BLaER1 treated with 17β-estradiol and CSF1 and Interleukin-3, amounts not matched to agents 10 nM and 100 nM (cell line): Measurements from ENCODE around the gene RAB8A.

Source experiments
- H3K27ac ChIP-seq, 11 experiments: shearing (Covaris generic); formaldehyde crosslinking; 2 replicates each; pipeline ENCODE4 v1.8.1; 2022
- H3K27me3 ChIP-seq, 11 experiments: shearing (Covaris generic); formaldehyde crosslinking; 2 replicates each; pipeline ENCODE4 v1.8.1; 2022
- H3K36me3 ChIP-seq, 11 experiments: shearing (Covaris generic); formaldehyde crosslinking; 2 replicates each; pipeline ENCODE4 v1.8.1; 2022
- H3K4me1 ChIP-seq, 10 experiments: shearing (Covaris generic); formaldehyde crosslinking; 2 replicates each; pipeline ENCODE4 v1.8.1; 2022
- H3K4me2 ChIP-seq, 11 experiments: shearing (Covaris generic); formaldehyde crosslinking; 2 replicates each; pipeline ENCODE4 v1.8.1; 2022
- H3K4me3 ChIP-seq, 10 experiments: shearing (Covaris generic); formaldehyde crosslinking; 2 replicates each; pipeline ENCODE4 v1.8.1; 2022
- H3K9ac ChIP-seq, 11 experiments: shearing (Covaris generic); formaldehyde crosslinking; 2 replicates each; pipeline ENCODE4 v1.8.1; 2022
- H3K9me3 ChIP-seq, 11 experiments: shearing (Covaris generic); formaldehyde crosslinking; replicated peaks in 1 of 11; 2 replicates each; pipeline ENCODE4 v1.8.1; 2022
- H4K20me1 ChIP-seq, 11 experiments: shearing (Covaris generic); formaldehyde crosslinking; 2 replicates each; pipeline ENCODE4 v1.8.1; 2022
- Cebpa-rat ChIP-seq, 11 experiments: shearing (Covaris generic); IDR thresholded peaks; 2 replicates each; pipeline ENCODE4 v1.8.1; 2022

Gene RAB8A

GRCh38 chr19:16159655-16160054 is 48.0 kb downstream of the RAB8A start:
- H3K9me3 ChIP-seq, result peaks cover 0 to 3% (median 0%) of the 10 kb centered on the region in 11 experiments; a peak in 1 of 22 replicates
- peaks cover 28 to 93% (median 74%) of the 10 kb centered on the region in 10 experiments for H3K4me1 ChIP-seq
- no peaks in the 10 kb centered on the region for H3K27me3 ChIP-seq
- H3K9ac ChIP-seq, result peak overlapping the region in 1 of 11 experiments; percentile 7; a peak in 1 of 22 replicates
- no peak for TF ChIP-seq Cebpa-rat (IDR thresholded peaks at IDR 0.05)
- H3K4me3 ChIP-seq, result no peak overlapping the region
- peaks cover 0 to 41% (median 27%) of the 10 kb centered on the region in 11 experiments; a peak in 18 of 22 replicates for H3K36me3 ChIP-seq
- peak overlapping the region in 7 of 11 experiments; percentile 19 to 61 (median 45); a peak in 10 of 22 replicates for H3K27ac ChIP-seq
- peak overlapping the region in 7 of 11 experiments; percentile 21 to 74 (median 57); a peak in 11 of 22 replicates for H3K4me2 ChIP-seq
- H4K20me1 ChIP-seq, result no peaks in the 10 kb centered on the region

GRCh38 chr19:16160445-16160942 is 48.8 kb downstream of the RAB8A start:
- Histone ChIP-seq H3K27ac (peak overlapping the region in 5 of 11 experiments; percentile 48 to 60 (median 50); a peak in 5 of 22 replicates), H3K4me3 (no peak overlapping the region), H3K4me1 (peaks cover 26 to 88% (median 66%) of the 10 kb centered on the region in 10 experiments), H3K9ac (0 out of 22 replicates have a peak overlapping the region, but pooled peaks of 1 of the 11 experiments have one; percentile 23), H4K20me1 (no peaks in the 10 kb centered on the region), H3K36me3 (peaks cover 0 to 32% (median 18%) of the 10 kb centered on the region in 11 experiments; a peak in 15 of 22 replicates), H3K27me3 (no peaks in the 10 kb centered on the region), H3K4me2 (peak overlapping the region in 8 of 11 experiments; percentile 7 to 74 (median 52); a peak in 14 of 22 replicates), H3K9me3 (peaks cover 0 to 3% (median 0%) of the 10 kb centered on the region in 11 experiments; a peak in 1 of 22 replicates)
- TF ChIP-seq Cebpa-rat (IDR thresholded peaks at IDR 0.05), result no peak

GRCh38 chr19:16160943-16161560 is 49.4 kb downstream of the RAB8A start:
- peak overlapping the region in 8 of 11 experiments; percentile 7 to 74 (median 52); a peak in 14 of 22 replicates for H3K4me2 ChIP-seq
- TF ChIP-seq Cebpa-rat (IDR thresholded peaks at IDR 0.05), result no peak
- H3K36me3 ChIP-seq, result peaks cover 0 to 27% (median 14%) of the 10 kb centered on the region in 11 experiments; a peak in 13 of 22 replicates
- peak overlapping the region in 7 of 11 experiments; percentile 7 to 60 (median 48); a peak in 10 of 22 replicates for H3K27ac ChIP-seq
- H3K4me1 ChIP-seq, result peaks cover 20 to 83% (median 61%) of the 10 kb centered on the region in 10 experiments
- H3K27me3 ChIP-seq, result no peaks in the 10 kb centered on the region
- H3K9me3 ChIP-seq, result peaks cover 0 to 3% (median 0%) of the 10 kb centered on the region in 11 experiments; a peak in 1 of 22 replicates
- peak overlapping the region in 4 of 11 experiments; percentile 23 to 45 (median 32); a peak in 5 of 22 replicates for H3K9ac ChIP-seq
- no peaks in the 10 kb centered on the region for H4K20me1 ChIP-seq
- H3K4me3 ChIP-seq, result no peak overlapping the region

GRCh38 chr19:16161840-16162239 is 50.2 kb downstream of the RAB8A start:
- H3K9me3 ChIP-seq, result peaks cover 0 to 3% (median 0%) of the 10 kb centered on the region in 11 experiments; a peak in 1 of 22 replicates
- no peaks in the 10 kb centered on the region for H4K20me1 ChIP-seq
- 0 out of 22 replicates have a peak overlapping the region, but pooled peaks of 1 of the 11 experiments have one; percentile 58 for H3K27ac ChIP-seq
- peaks cover 12 to 75% (median 53%) of the 10 kb centered on the region in 10 experiments for H3K4me1 ChIP-seq
- peaks cover 0 to 19% (median 9%) of the 10 kb centered on the region in 11 experiments; a peak in 13 of 22 replicates for H3K36me3 ChIP-seq
- H3K4me3 ChIP-seq, result no peak overlapping the region
- TF ChIP-seq Cebpa-rat (IDR thresholded peaks at IDR 0.05), result no peak
- no peak overlapping the region for H3K9ac ChIP-seq
- H3K27me3 ChIP-seq, result no peaks in the 10 kb centered on the region
- peak overlapping the region in 7 of 11 experiments; percentile 26 to 74 (median 57); a peak in 10 of 22 replicates for H3K4me2 ChIP-seq

- TF ChIP-seq Cebpa-rat (IDR thresholded peaks at IDR 0.05), result no peak
- H3K36me3 ChIP-seq, result no peaks in the 10 kb centered on the region
- no peak overlapping the region for H3K4me3 ChIP-seq
- H3K4me2 ChIP-seq, result no peak overlapping the region; a peak in 1 of 22 replicates
- 0 out of 22 replicates have a peak overlapping the region, but pooled peaks of 1 of the 11 experiments have one; percentile 1 for H3K27ac ChIP-seq
- H3K9ac ChIP-seq, result no peak overlapping the region
- no peaks in the 10 kb centered on the region for H3K27me3 ChIP-seq
- no peaks in the 10 kb centered on the region for H4K20me1 ChIP-seq
- H3K9me3 ChIP-seq, result peaks cover 0 to 10% (median 5%) of the 10 kb centered on the region in 11 experiments; a peak in 14 of 22 replicates
- peaks cover 13 to 72% (median 43%) of the 10 kb centered on the region in 10 experiments for H3K4me1 ChIP-seq
Observed at GRCh38 chr19:16164222-16164890, 52.7 kb downstream of the RAB8A start.

- no peak overlapping the region for H3K4me2 ChIP-seq
- no peak overlapping the region for H3K9ac ChIP-seq
- peaks cover 0 to 10% (median 5%) of the 10 kb centered on the region in 11 experiments; a peak in 14 of 22 replicates for H3K9me3 ChIP-seq
- no peak overlapping the region for H3K4me3 ChIP-seq
- peaks cover 20 to 66% (median 32%) of the 10 kb centered on the region in 10 experiments for H3K4me1 ChIP-seq
- no peaks in the 10 kb centered on the region for H4K20me1 ChIP-seq
- H3K36me3 ChIP-seq, result no peaks in the 10 kb centered on the region
- TF ChIP-seq Cebpa-rat (IDR thresholded peaks at IDR 0.05), result no peak
- H3K27ac ChIP-seq, result no peak overlapping the region
- no peaks in the 10 kb centered on the region for H3K27me3 ChIP-seq
Observed at GRCh38 chr19:16166417-16166816, 54.7 kb downstream of the RAB8A start.

GRCh38 chr19:16167055-16167454 is 55.4 kb downstream of the RAB8A start:
- Histone ChIP-seq H4K20me1 (no peaks in the 10 kb centered on the region), H3K4me2 (peak overlapping the region in 1 of 11 experiments; percentile 88; a peak in 1 of 22 replicates), H3K27ac (peak overlapping the region in 5 of 11 experiments; percentile 12 to 84 (median 73); a peak in 6 of 22 replicates), H3K9ac (no peak overlapping the region), H3K4me1 (peaks cover 18 to 66% (median 32%) of the 10 kb centered on the region in 10 experiments), H3K4me3 (no peak overlapping the region), H3K9me3 (peaks cover 0 to 10% (median 5%) of the 10 kb centered on the region in 11 experiments; a peak in 14 of 22 replicates), H3K36me3 (no peaks in the 10 kb centered on the region), H3K27me3 (no peaks in the 10 kb centered on the region)
- no peak for TF ChIP-seq Cebpa-rat (IDR thresholded peaks at IDR 0.05)

GRCh38 chr19:16168465-16169081 is 56.9 kb downstream of the RAB8A start:
- H3K4me3 ChIP-seq, result peak overlapping the region in 1 of 10 experiments; percentile 39; a peak in 1 of 20 replicates
- no peaks in the 10 kb centered on the region for H4K20me1 ChIP-seq
- H3K27me3 ChIP-seq, result no peaks in the 10 kb centered on the region
- peak overlapping the region in 10 of 11 experiments; percentile 63 to 84 (median 74); a peak in 21 of 22 replicates for H3K27ac ChIP-seq
- H3K9me3 ChIP-seq, result peaks cover 0 to 10% (median 5%) of the 10 kb centered on the region in 11 experiments; a peak in 14 of 22 replicates
- TF ChIP-seq Cebpa-rat (IDR thresholded peaks at IDR 0.05), result peak in 1 of 11 experiments; percentile 38; a peak in 1 of 22 replicates
- peak overlapping the region in 9 of 11 experiments; percentile 11 to 68 (median 53); a peak in 15 of 22 replicates for H3K9ac ChIP-seq
- H3K36me3 ChIP-seq, result no peaks in the 10 kb centered on the region
- peak overlapping the region; percentile 46 to 88 (median 65) for H3K4me2 ChIP-seq
- peaks cover 28 to 69% (median 47%) of the 10 kb centered on the region in 10 experiments for H3K4me1 ChIP-seq
